IMR-90 (cell line): ENCODE data around the gene FRAS1. TPM values are rescaled to one million over a fixed set of nuclear protein-coding genes. Genes with fewer than 3 reads are reported as not detected.

Source experiments
- ATAC-seq: fragments of 200-7000 bp; cut with Tn5 transposase; 2 replicates; pipeline ENCODE4 v1.9.1; 2020; ENCODE audit warnings: low read depth, mild to moderate bottlenecking, moderate library complexity
- BruUV-seq: library from RNA; stranded (reverse); fragments of 400-500 nt; replicated peaks from 2 replicates; lab custom pipeline; 2021; lab: Mats Ljungman, UMichigan
- CTCF ChIA-PET: fragments of 300-600 bp; formaldehyde crosslinking; extraction: SDS; loops from one replicate; lab custom pipeline; 2021; ENCODE audit warnings: antibody characterized with exemption; lab: Yijun Ruan, JAX
- POLR2A ChIA-PET: fragments of 300-600 bp; sonication (Branson Sonifier 250); formaldehyde crosslinking; loops from one replicate; lab custom pipeline; 2022; ENCODE audit warnings: antibody characterized with exemption; ENCODE audit not compliant: unreplicated experiment; lab: Charles Lee
- DNase-seq: peaks from one replicate; pipeline ENCODE4 v3.0.0; 2013
- H2AFZ ChIP-seq: replicated peaks from 2 replicates; pipeline ENCODE3; 2013; ENCODE audit warnings: low read length, mild to moderate bottlenecking; ENCODE audit not compliant: poor library complexity
- H2AK5ac ChIP-seq: 2 replicates; pipeline ENCODE4 v1.6.1; 2013; ENCODE audit warnings: low read depth, low read length, inconsistent platforms
- H2AK9ac ChIP-seq: replicated peaks from 2 replicates; pipeline ENCODE3; 2013; ENCODE audit warnings: mild to moderate bottlenecking, low read depth, low read length, moderate library complexity; ENCODE audit not compliant: poor library complexity
- H2BK120ac ChIP-seq: 2 replicates; pipeline ENCODE4 v1.6.1; 2013; ENCODE audit warnings: low read depth, low read length, inconsistent platforms
- H2BK15ac ChIP-seq: 3 replicates; pipeline ENCODE4 v1.6.1; 2013; ENCODE audit warnings: low read depth, low read length, inconsistent platforms
- H2BK20ac ChIP-seq: 2 replicates; pipeline ENCODE4 v1.6.1; 2013; ENCODE audit warnings: low read depth, mild to moderate bottlenecking, inconsistent platforms, low read length, moderate library complexity
- H2BK5ac ChIP-seq: 2 replicates; pipeline ENCODE4 v1.6.1; 2013; ENCODE audit warnings: mild to moderate bottlenecking, low read depth, low read length, inconsistent platforms; ENCODE audit not compliant: poor library complexity, severe bottlenecking
- H3K14ac ChIP-seq: replicated peaks from 2 replicates; pipeline ENCODE4 v1.6.1; 2013; ENCODE audit warnings: low read depth, low read length, inconsistent platforms
- H3K18ac ChIP-seq: 2 replicates; pipeline ENCODE4 v1.6.1; 2013; ENCODE audit warnings: low read depth, low read length, control low read depth
- H3K23ac ChIP-seq: 2 replicates; pipeline ENCODE4 v1.6.1; 2013; ENCODE audit warnings: low read depth, low read length, inconsistent platforms
- H3K27ac ChIP-seq: 2 replicates; pipeline ENCODE4 v1.5.1; 2013; ENCODE audit warnings: mild to moderate bottlenecking, control low read depth, low read length; ENCODE audit not compliant: insufficient read depth
- H3K27me3 ChIP-seq: 2 replicates; pipeline ENCODE4 v1.6.1; 2013; ENCODE audit warnings: low read length; ENCODE audit not compliant: control insufficient read depth, insufficient read depth
- H3K36me3 ChIP-seq: 2 replicates; pipeline ENCODE4 v1.6.1; 2013; ENCODE audit warnings: low read length, mixed read lengths; ENCODE audit not compliant: control insufficient read depth, insufficient read depth
- H3K4ac ChIP-seq: 2 replicates; pipeline ENCODE4 v1.6.1; 2013; ENCODE audit warnings: low read depth, low read length, inconsistent platforms
- H3K4me1 ChIP-seq: 2 replicates; pipeline ENCODE4 v1.6.1; 2013; ENCODE audit warnings: low read length, mixed read lengths; ENCODE audit not compliant: control insufficient read depth, insufficient read depth
- H3K4me2 ChIP-seq: 2 replicates; pipeline ENCODE4 v1.6.1; 2013; ENCODE audit warnings: low read depth, mild to moderate bottlenecking, control low read depth, low read length, moderate library complexity
- H3K4me3 ChIP-seq: 2 replicates; pipeline ENCODE4 v1.5.1; 2013; ENCODE audit warnings: low read depth, mild to moderate bottlenecking, control low read depth, low read length, moderate library complexity; ENCODE audit not compliant: insufficient read depth
- H3K56ac ChIP-seq: 2 replicates; pipeline ENCODE4 v1.6.1; 2013; ENCODE audit warnings: low read length, inconsistent platforms; ENCODE audit not compliant: insufficient read depth; ENCODE audit errors: extremely low read depth
- H3K79me1 ChIP-seq, 2 experiments: 2 replicates each; pipeline ENCODE4 v1.6.1; 2013; ENCODE audit warnings: low read length in 2 of 2, inconsistent platforms in 1 of 2, low read depth in 1 of 2
- H3K9ac ChIP-seq: 2 replicates; pipeline ENCODE4 v1.6.1; 2013; ENCODE audit warnings: low read depth, low read length, control low read depth
- H3K9me1 ChIP-seq: 2 replicates; pipeline ENCODE4 v1.6.1; 2013; ENCODE audit warnings: low read length, inconsistent platforms; ENCODE audit not compliant: insufficient read depth
- H3K9me3 ChIP-seq: 2 replicates; pipeline ENCODE4 v1.6.1; 2013; ENCODE audit warnings: low read length; ENCODE audit not compliant: control insufficient read depth, insufficient read depth
- H4K20me1 ChIP-seq: 2 replicates; pipeline ENCODE4 v1.6.1; 2013; ENCODE audit warnings: low read length, inconsistent platforms; ENCODE audit not compliant: insufficient read depth
- H4K5ac ChIP-seq: 2 replicates; pipeline ENCODE4 v1.6.1; 2013; ENCODE audit warnings: mild to moderate bottlenecking, low read depth, low read length, control low read depth
- H4K8ac ChIP-seq, 2 experiments: 2 replicates each; pipeline ENCODE4 v1.6.1; 2013; ENCODE audit warnings: low read depth in 2 of 2, low read length in 2 of 2, control low read depth in 1 of 2, inconsistent platforms in 1 of 2
- H4K91ac ChIP-seq: 2 replicates; pipeline ENCODE4 v1.6.1; 2013; ENCODE audit warnings: low read depth, low read length, inconsistent platforms; ENCODE audit not compliant: insufficient read depth
- BHLHE40 ChIP-seq: fragments of 150-350 bp; IDR thresholded peaks from 2 replicates; pipeline ENCODE4 v1.6.1; 2016; ENCODE audit warnings: mild to moderate bottlenecking, low read depth, low read length
- CEBPB ChIP-seq: IDR thresholded peaks from 2 replicates; pipeline ENCODE4 v1.6.1; 2012; ENCODE audit warnings: low read depth, low read length, improper control_type of control experiment
- CHD1 ChIP-seq: IDR thresholded peaks from 2 replicates; pipeline ENCODE4 v1.6.1; 2012; ENCODE audit warnings: low read depth, low read length, improper control_type of control experiment
- FOS ChIP-seq: fragments of 150-350 bp; IDR thresholded peaks from 2 replicates; pipeline ENCODE4 v1.6.1; 2016; ENCODE audit warnings: low read depth, low read length
- MAFK ChIP-seq: IDR thresholded peaks from 2 replicates; pipeline ENCODE4 v1.6.1; 2012; ENCODE audit warnings: low read depth, low read length, improper control_type of control experiment
- MAZ ChIP-seq: IDR thresholded peaks from 2 replicates; pipeline ENCODE4 v1.6.1; 2012; ENCODE audit warnings: low read depth, mild to moderate bottlenecking, low read length, improper control_type of control experiment, moderate library complexity, borderline replicate concordance
- NFE2L2 ChIP-seq: fragments of 150-350 bp; IDR thresholded peaks from 2 replicates; pipeline ENCODE4 v1.6.1; 2016; ENCODE audit warnings: low read depth, mild to moderate bottlenecking, low read length
- POLR2A ChIP-seq: IDR thresholded peaks from 2 replicates; pipeline ENCODE4 v1.6.1; 2012; ENCODE audit warnings: mild to moderate bottlenecking, low read depth, low read length
- RAD21 ChIP-seq: IDR thresholded peaks from 2 replicates; pipeline ENCODE4 v1.6.1; 2012; ENCODE audit warnings: low read length, improper control_type of control experiment
- RCOR1 ChIP-seq: IDR thresholded peaks from 2 replicates; pipeline ENCODE4 v1.6.1; 2012; ENCODE audit warnings: mild to moderate bottlenecking, low read length, improper control_type of control experiment; ENCODE audit not compliant: insufficient replicate concordance
- RFX5 ChIP-seq: IDR thresholded peaks from 2 replicates; pipeline ENCODE4 v1.8.0; 2012; ENCODE audit warnings: low read depth, mild to moderate bottlenecking, low read length, moderate library complexity
- SMC3 ChIP-seq: fragments of 150-350 bp; IDR thresholded peaks from 2 replicates; pipeline ENCODE4 v1.6.1; 2016; ENCODE audit warnings: low read depth, mild to moderate bottlenecking, antibody characterized with exemption, low read length, moderate library complexity
- USF2 ChIP-seq: fragments of 150-350 bp; IDR thresholded peaks from 2 replicates; pipeline ENCODE4 v1.6.1; 2017; ENCODE audit warnings: mild to moderate bottlenecking, antibody characterized with exemption, low read length, low read depth
- WGBS, 2 experiments: methylation state at CpG; one replicate each; pipeline versions ENCODE4 v1.1.5 to v1.1.7; 2013; ENCODE audit warnings: missing lambda C conversion rate in 2 of 2; ENCODE audit not compliant: insufficient read length in 1 of 2; ENCODE audit errors: extremely low coverage in 2 of 2; 5-methylcytosine and 5-hydroxymethylcytosine counted together
- dilution Hi-C: fragments of 300-500 bp; cut with HindIII; formaldehyde crosslinking; loops from one replicate; pipeline ENCODE4 v1.14.3; 2018; ENCODE audit warnings: low sequenced_read_pairs; ENCODE audit not compliant: unreplicated experiment
- in situ Hi-C: fragments of 300-500 bp; cut with MboI; formaldehyde crosslinking; loops from 3 replicates; pipeline ENCODE4 v1.14.3; 2019; ENCODE audit warnings: low sequenced_read_pairs, inconsistent platforms, mixed read lengths
- intact Hi-C: fragments of 100-400 bp; cut with micrococcal nuclease; formaldehyde crosslinking; loops from 2 replicates; pipeline ENCODE4 v1.10.0; 2022
- polyA plus RNA-seq, 3 experiments: library from polyadenylated mRNA; depleted of rRNA; stranded (reverse); fragments of >200 nt; gene quantifications; 2 replicates each; pipeline ENCODE4 v1.2.3, GENCODE V29; 2012; ENCODE audit warnings: low replicate concordance in 1 of 3
- total RNA-seq: library from RNA; depleted of rRNA; stranded (reverse); fragments of >200 nt; gene quantifications from 2 replicates; pipeline ENCODE4 v1.2.3, GENCODE V29; 2012
- TF ChIP-seq, protein P1 (sequence below): fragments of 150-350 bp; IDR thresholded peaks from 2 replicates; pipeline ENCODE4 v1.6.1; 2016; ENCODE audit warnings: low read depth, mild to moderate bottlenecking, low read length, moderate library complexity, borderline replicate concordance
- TF ChIP-seq, protein P2 (sequence below): conservative IDR thresholded peaks from 2 replicates; pipeline ENCODE4 v1.5.1; 2012; ENCODE audit warnings: mild to moderate bottlenecking, low read depth, low read length, improper control_type of control experiment

Gene FRAS1
- total and polyA plus RNA-seq, 2 of the 4 experiments (the other 2 are of a cell fraction), result under 0.01 to 0.03 TPM

GRCh38 chr4:78336093-78336943 is 279.2 kb downstream of the FRAS1 start:
- no peak overlapping the region for H3K56ac ChIP-seq
- in situ Hi-C loops, result no loop called here
- no peak overlapping the region for H2AK5ac ChIP-seq
- dilution Hi-C loops, result no loop called here
- H4K5ac ChIP-seq, result no peak overlapping the region
- no peak overlapping the region for H3K4me2 ChIP-seq
- H2BK20ac ChIP-seq, result no peak overlapping the region
- no peak overlapping the region for H2BK5ac ChIP-seq
- H3K9me1 ChIP-seq, result no peaks in the 10 kb centered on the region
- 40% methylated on average over 1 of the region's 4 CpGs; no CpG with 5 or more reads in 1 of the 2 experiments for WGBS, 2 experiments
- H3K36me3 ChIP-seq, result no peaks in the 10 kb centered on the region
- no peak overlapping the region for H4K8ac ChIP-seq
- intact Hi-C loops, result no loop called here
- H3K23ac ChIP-seq, result no peak overlapping the region
- no TSS peak for BruUV-seq
- no peak overlapping the region for H4K91ac ChIP-seq
- no peaks in the 10 kb centered on the region for H3K9me3 ChIP-seq
- ChIA-PET POLR2A (no interaction called here), CTCF (interaction anchor here (0.6 to 0.8 kb wide), 3 partner anchors 29 to 277 kb away, joined by 3 to 9 read pairs (median 4); no protein-coding TSS in a partner anchor)
- no peak overlapping the region for H3K14ac ChIP-seq
- H3K9ac ChIP-seq, result no peak overlapping the region
- H4K20me1 ChIP-seq, result no peaks in the 10 kb centered on the region
- H3K18ac ChIP-seq, result no peak overlapping the region
- H2BK15ac ChIP-seq, result no peak overlapping the region
- no peak overlapping the region for H2AK9ac ChIP-seq
- H3K4me3 ChIP-seq, result no peak overlapping the region
- ATAC-seq (no peak), DNase-seq (peak; percentile 1)
- H2AFZ ChIP-seq, result no peak overlapping the region
- no peaks in the 10 kb centered on the region for H3K79me1 ChIP-seq
- no peak overlapping the region for H2BK120ac ChIP-seq
- H3K27ac ChIP-seq, result no peak overlapping the region
- H3K27me3 ChIP-seq, result peaks cover 5% of the 10 kb centered on the region
- H3K4ac ChIP-seq, result no peak overlapping the region
- no peaks in the 10 kb centered on the region for H3K4me1 ChIP-seq
- TF ChIP-seq BHLHE40, result no peak
- no peak for TF ChIP-seq FOS
- TF ChIP-seq CEBPB, result no peak
- no peak for TF ChIP-seq RCOR1
- TF ChIP-seq MAFK, result no peak
- TF ChIP-seq USF2, result no peak
- TF ChIP-seq, protein P1, sequence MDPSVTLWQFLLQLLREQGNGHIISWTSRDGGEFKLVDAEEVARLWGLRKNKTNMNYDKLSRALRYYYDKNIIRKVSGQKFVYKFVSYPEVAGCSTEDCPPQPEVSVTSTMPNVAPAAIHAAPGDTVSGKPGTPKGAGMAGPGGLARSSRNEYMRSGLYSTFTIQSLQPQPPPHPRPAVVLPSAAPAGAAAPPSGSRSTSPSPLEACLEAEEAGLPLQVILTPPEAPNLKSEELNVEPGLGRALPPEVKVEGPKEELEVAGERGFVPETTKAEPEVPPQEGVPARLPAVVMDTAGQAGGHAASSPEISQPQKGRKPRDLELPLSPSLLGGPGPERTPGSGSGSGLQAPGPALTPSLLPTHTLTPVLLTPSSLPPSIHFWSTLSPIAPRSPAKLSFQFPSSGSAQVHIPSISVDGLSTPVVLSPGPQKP, result no peak
- no peak for TF ChIP-seq MAZ
- no peak for TF ChIP-seq POLR2A
- no peak for TF ChIP-seq CHD1
- no peak for TF ChIP-seq RAD21
- TF ChIP-seq, protein P2, sequence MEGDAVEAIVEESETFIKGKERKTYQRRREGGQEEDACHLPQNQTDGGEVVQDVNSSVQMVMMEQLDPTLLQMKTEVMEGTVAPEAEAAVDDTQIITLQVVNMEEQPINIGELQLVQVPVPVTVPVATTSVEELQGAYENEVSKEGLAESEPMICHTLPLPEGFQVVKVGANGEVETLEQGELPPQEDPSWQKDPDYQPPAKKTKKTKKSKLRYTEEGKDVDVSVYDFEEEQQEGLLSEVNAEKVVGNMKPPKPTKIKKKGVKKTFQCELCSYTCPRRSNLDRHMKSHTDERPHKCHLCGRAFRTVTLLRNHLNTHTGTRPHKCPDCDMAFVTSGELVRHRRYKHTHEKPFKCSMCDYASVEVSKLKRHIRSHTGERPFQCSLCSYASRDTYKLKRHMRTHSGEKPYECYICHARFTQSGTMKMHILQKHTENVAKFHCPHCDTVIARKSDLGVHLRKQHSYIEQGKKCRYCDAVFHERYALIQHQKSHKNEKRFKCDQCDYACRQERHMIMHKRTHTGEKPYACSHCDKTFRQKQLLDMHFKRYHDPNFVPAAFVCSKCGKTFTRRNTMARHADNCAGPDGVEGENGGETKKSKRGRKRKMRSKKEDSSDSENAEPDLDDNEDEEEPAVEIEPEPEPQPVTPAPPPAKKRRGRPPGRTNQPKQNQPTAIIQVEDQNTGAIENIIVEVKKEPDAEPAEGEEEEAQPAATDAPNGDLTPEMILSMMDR, result no peak
- TF ChIP-seq RFX5, result no peak
- TF ChIP-seq SMC3, result no peak
- no peak for TF ChIP-seq NFE2L2
